GM21717 (cell line): ENCODE measurements around the gene GSTT2.
"Not testable (repeated sequence)": the region's sequence is repeated elsewhere in the genome, so short reads cannot be mapped to it uniquely, and the experiment has no call there.

Experiments used
- ATAC-seq: cut with Tn5 transposase; IDR thresholded peaks from one replicate; pipeline ENCODE4 v1.9.1; 2021; ENCODE audit warnings: mild to moderate bottlenecking, moderate library complexity; ENCODE audit not compliant: unreplicated experiment

The GSTT2 gene

GRCh38 chr22:23979557-23980240, at the start of gene GSTT2:
Gene GSTT2 (plus strand): TSS chr22:23980134.
- ATAC-seq = not testable (repeated sequence)

- ATAC-seq = no peak
These were observed 41.5 kb upstream of the GSTT2 start for GRCh38 chr22:23938328-23939016.

GRCh38 chr22:23939017-23939357, 40.9 kb upstream of the GSTT2 start:
- no peak for ATAC-seq

GRCh38 chr22:23940166-23940565, 39.8 kb upstream of the GSTT2 start:
- ATAC-seq = not testable (repeated sequence)

- not testable (repeated sequence) for ATAC-seq
These were observed 32.5 kb upstream of the GSTT2 start for GRCh38 chr22:23947391-23947790.

DNA sequence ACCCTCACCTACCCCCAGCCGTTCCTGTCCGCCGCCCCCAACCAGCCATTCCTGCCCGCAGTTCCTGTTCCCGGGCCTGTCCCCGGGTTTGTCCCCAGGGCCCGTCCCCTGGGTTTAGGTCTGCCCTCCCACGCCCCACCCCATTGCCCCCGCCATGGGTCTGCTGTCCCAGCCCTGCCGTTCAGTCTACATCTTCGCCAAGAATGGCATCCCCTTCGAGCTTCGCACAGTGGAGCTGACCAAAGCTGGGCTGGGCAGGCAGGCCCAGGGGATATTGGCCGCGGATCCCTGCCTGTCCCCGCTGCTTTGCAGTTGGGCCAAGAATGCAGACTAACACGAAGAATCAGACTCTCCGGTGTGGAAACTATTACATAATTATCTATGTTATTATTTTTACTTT, 30.2 kb upstream of the GSTT2 start:
- not testable (repeated sequence) for ATAC-seq

DNA sequence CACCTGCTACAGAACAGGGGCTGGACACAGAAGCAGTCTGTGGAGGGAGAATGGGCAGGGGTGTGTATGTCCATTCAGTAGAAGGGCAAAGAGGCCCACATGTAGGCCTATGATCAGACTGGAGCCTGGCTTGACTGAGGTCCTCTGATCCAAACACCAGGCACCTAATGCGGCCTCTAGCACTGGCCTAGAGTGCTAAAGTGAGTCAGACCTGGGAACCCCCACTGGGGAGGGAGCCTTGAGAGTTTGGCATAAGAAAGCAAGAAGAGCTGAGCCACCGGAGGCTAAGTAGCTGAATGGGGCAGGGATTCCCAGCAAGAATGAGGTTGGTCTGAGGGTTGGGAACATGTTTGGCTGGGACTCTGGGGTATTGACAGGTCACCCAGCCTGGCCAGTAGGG, 28.6 kb upstream of the GSTT2 start:
- ATAC-seq = not testable (repeated sequence)

DNA sequence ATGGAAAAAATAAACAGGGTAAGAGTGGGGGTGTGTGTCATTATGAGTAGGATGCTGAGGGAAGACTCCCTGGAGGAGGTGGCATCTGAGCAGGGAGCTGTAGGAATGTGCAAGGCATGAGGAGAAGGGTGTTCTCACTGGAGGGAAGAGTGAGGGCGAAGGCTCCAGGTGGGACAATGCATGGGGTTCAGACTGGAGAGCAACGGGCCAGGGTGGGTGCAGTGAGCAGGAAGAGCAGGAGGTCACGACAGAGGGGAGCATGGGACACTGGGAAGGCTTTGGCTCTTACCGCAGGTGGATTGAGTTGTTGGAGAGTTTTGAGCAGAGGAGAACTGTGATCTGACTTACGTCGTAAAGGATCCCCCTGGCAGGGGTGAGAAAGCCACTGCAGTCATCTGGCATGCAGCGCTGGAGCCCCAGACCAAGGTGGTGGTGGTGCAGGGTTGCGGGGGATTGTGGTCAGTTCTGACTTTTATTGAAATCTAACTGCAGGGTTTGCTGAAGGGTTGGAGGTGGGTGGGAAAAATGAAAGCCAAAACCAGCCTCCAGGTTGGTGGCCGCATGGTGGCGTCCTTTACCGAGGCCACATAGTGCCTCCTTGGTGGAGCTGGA, 27.0 kb upstream of the GSTT2 start:
- ATAC-seq = not testable (repeated sequence)

DNA sequence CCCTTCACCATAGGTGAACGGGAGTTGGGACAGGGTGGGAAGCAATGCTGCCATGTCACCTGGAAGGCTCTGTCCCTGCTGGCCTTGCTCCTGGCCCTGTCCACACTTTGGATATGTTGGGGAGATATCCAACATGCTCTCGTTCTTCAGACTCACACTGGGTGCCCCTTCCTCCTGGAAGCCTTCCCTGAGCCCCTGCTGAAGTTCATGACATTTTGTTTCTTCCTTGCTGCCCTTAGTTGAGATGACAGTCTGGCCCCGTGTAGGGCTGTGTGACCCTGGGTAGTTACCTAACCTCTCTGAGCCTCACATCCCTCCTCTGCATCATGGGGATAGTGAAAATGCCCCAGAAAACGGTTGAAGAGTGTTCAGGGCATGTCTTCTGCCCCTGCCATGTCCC, 26.4 kb upstream of the GSTT2 start:
- not testable (repeated sequence) for ATAC-seq

DNA sequence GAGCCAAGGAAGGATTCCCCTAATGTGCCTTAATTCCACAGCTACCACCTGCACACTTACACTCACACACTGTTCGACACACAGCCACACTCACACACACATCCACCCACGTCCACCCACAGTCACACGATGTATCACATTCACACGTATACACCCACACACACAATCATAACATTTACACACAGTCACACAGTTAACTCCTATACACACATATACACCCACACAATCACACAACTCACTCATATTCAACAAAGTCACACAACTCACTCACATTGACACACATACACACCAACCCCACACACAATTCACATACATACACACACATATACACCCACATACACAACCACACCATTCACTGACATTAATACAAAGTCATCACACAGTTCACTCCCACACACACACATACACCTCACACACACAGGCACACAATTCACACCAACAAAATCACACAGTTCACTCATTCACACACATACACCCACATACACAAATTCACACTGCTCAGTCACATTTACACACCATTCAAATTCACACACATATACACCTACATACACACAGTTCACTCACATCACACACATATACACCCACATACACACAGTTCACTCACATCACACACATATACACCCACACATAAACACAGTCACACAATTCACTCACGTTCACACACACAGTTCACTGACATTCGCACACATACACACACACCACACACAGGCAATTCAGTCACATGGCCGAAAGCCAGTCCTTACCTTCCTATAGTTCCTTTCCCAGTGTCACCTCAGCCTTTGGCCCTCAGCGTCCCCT, 25.5 kb upstream of the GSTT2 start:
- not testable (repeated sequence) for ATAC-seq

- not testable (repeated sequence) for ATAC-seq
These were observed 25.0 kb upstream of the GSTT2 start for GRCh38 chr22:23954991-23955305.

DNA sequence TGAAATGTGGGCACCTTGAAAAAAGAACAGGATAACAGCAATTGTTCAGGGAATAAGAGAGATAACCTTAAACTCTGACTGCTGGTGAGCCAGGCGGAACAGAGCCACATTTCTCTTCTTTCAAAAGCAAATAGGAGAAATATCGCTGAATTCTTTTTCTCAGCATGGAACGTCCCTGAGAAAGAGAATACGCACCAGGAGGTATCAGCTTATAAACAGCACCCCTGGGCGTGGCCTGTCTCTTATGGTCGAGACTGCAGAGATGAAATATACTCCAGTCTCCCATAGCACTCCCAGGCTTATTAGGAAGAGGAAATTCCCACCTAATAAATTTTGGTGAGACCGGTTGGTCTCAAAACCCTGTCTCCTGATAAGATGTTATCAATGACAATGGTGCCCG, 24.0 kb upstream of the GSTT2 start:
- ATAC-seq = not testable (repeated sequence)

- ATAC-seq = not testable (repeated sequence)
These were observed 23.5 kb upstream of the GSTT2 start for GRCh38 chr22:23956301-23956900.

- ATAC-seq = not testable (repeated sequence)
These were observed 18.7 kb upstream of the GSTT2 start, which contains the start of gene GSTT2B for GRCh38 chr22:23961084-23961771. Gene GSTT2B (minus strand): TSS chr22:23961195. CDS start chr22:23961131, 64 bp downstream.

DNA sequence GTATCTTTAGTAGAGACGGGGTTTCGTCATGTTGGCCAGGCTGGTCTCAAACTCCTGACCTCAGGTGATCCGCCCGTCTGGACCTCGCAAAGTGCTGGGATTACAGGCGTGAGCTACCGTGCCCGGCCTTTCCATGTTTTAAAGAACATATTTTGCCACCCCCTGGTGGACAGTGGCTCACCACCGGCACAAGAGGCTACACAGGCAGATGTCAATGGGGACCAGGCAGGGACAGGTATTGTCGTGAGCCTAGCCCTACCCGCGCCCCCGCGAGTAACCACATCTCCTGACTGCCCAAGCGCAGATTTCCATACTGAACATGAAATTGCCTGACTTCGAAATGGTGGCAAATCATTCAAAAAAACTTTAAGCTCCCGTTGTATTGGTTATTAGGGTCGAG, 13.8 kb upstream of the GSTT2 start:
- ATAC-seq = not testable (repeated sequence)

DNA sequence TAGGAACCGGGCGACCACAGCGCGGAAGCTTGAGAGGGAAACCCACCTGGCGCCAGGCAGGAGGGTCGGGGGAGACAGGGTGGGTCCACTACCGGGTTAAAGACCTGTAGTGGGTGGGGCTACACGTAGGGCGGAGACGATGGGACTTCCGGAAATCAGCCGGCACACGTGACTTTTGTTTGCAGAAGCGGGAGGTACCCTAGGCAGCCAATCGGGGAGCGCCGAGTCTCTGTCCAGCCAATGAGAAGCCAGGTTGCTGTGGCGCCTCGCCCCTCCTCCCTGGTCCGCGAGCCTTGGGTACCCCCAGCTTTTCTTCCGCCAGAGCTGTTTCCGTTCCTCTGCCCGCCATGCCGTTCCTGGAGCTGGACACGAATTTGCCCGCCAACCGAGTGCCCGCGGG, 13.4 kb upstream of the GSTT2 start, which contains the start of gene DDTL:
TSS of gene DDTL (plus strand) at position 321 of the 400 bp plus-strand sequence. CDS start at position 348, 27 bp downstream.
- peak; percentile 82 for ATAC-seq

- ATAC-seq = no peak
These were observed 10.9 kb upstream of the GSTT2 start for GRCh38 chr22:23969071-23969470.

DNA sequence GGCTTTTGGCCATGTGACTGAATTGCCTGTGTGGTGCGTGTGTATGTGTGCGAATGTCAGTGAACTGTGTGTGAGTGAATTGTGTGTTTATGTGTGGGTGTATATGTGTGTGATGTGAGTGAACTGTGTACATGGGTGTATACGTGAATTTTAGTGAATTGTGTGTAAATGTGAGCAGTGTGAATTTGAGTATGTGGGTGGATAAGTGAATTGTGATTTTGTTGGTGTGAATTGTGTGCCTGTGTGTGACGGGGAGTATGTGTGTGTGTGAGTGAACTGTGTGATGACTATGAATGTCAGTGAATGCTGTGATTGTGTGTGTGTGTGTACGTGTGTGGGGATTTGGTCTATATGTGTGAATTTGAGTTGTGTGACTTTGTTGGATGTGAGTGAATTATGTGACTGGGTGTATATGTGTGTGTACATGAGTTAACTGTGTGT, 9.7 kb upstream of the GSTT2 start:
- ATAC-seq = no peak

- no peak for ATAC-seq
These were observed 9.0 kb upstream of the GSTT2 start for GRCh38 chr22:23970816-23971486.

DNA sequence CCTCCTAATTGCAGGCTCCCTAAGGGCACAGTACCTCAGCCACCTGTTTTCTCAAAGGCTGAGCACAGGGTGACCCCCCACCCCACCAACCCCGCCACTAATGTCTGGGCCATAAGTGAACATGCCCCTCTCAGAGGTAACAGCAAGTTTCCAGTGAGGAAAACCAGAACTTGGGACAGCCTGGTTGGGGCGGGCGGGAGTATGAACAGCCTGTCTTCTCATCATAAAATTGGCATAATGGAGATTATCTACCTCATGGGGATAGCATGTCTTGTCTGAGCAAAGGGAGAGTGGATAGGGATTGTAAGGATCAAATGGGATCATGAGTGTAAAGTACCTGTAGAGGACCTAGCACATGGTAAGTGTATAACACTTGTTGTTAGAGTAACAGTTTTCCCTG, 8.0 kb upstream of the GSTT2 start:
- ATAC-seq = not testable (repeated sequence)
